ENCODE results near the gene ANO9.

ANO9 gene

GRCh38 chr11:441418-442274 lies at the start of gene ANO9:
ANO9 (minus strand) TSS chr11:442011; CDS start chr11:441926, 85 bp downstream.
- no peak for TF ChIP-seq CTCF (conservative IDR thresholded peaks at IDR 0.05; ENCODE audit: control insufficient read depth, insufficient read depth, low read depth, low read length)
- DNase-seq (ENCODE audit: low read depth) = no peak
- no peak within 1 kb of the TSS for H3K4me3 ChIP-seq (ENCODE audit: control insufficient read depth, low read depth, low read length)

GRCh38 chr11:491358-491757 lies 49.5 kb upstream of the ANO9 start:
- no peak overlapping the region for H3K4me3 ChIP-seq (ENCODE audit: control insufficient read depth, low read depth, low read length)
- no peak for DNase-seq (ENCODE audit: low read depth)
- TF ChIP-seq CTCF (conservative IDR thresholded peaks at IDR 0.05; ENCODE audit: control insufficient read depth, insufficient read depth, low read depth, low read length) = no peak

GRCh38 chr11:490930-491260 lies 49.1 kb upstream of the ANO9 start:
- no peak for DNase-seq (ENCODE audit: low read depth)
- H3K4me3 ChIP-seq (ENCODE audit: control insufficient read depth, low read depth, low read length) = no peak overlapping the region
- TF ChIP-seq CTCF (conservative IDR thresholded peaks at IDR 0.05; ENCODE audit: control insufficient read depth, insufficient read depth, low read depth, low read length) = no peak

- no peak for TF ChIP-seq CTCF (conservative IDR thresholded peaks at IDR 0.05; ENCODE audit: control insufficient read depth, insufficient read depth, low read depth, low read length)
- no peak for DNase-seq (ENCODE audit: low read depth)
- no peak overlapping the region for H3K4me3 ChIP-seq (ENCODE audit: control insufficient read depth, low read depth, low read length)
Measured at GRCh38 chr11:490186-490929, 48.5 kb upstream of the ANO9 start.

- no peak for TF ChIP-seq CTCF (conservative IDR thresholded peaks at IDR 0.05; ENCODE audit: control insufficient read depth, insufficient read depth, low read depth, low read length)
- no peak for DNase-seq (ENCODE audit: low read depth)
- H3K4me3 ChIP-seq (ENCODE audit: control insufficient read depth, low read depth, low read length) = no peak overlapping the region
Measured at GRCh38 chr11:489610-490185, 47.9 kb upstream of the ANO9 start.

GRCh38 chr11:488992-489391 lies 47.2 kb upstream of the ANO9 start:
- no peak for TF ChIP-seq CTCF (conservative IDR thresholded peaks at IDR 0.05; ENCODE audit: control insufficient read depth, insufficient read depth, low read depth, low read length)
- H3K4me3 ChIP-seq (ENCODE audit: control insufficient read depth, low read depth, low read length) = no peak overlapping the region
- no peak for DNase-seq (ENCODE audit: low read depth)

Measured in fibroblast of mammary gland (primary cell).